OCI-LY7 (cell line): ENCODE results near the gene CNR2. TPM values are rescaled to one million over a fixed set of nuclear protein-coding genes. Genes with fewer than 3 reads are reported as not detected.
"Not testable (repeated sequence)": the region's sequence is repeated elsewhere in the genome, so short reads cannot be mapped to it uniquely, and the experiment has no call there.

Experiments used
- BruUV-seq: library from RNA; stranded (reverse); fragments of 400-500 nt; replicated peaks from 2 replicates; lab custom pipeline; 2021; lab: Mats Ljungman, UMichigan
- CTCF ChIA-PET: fragments of 300-600 bp; sonication (Branson Sonifier 250); formaldehyde crosslinking; loops from one replicate; lab custom pipeline; 2022; ENCODE audit warnings: antibody characterized with exemption; ENCODE audit not compliant: unreplicated experiment; lab: Charles Lee
- POLR2A ChIA-PET: fragments of 300-600 bp; sonication (Branson Sonifier 250); formaldehyde crosslinking; loops from one replicate; lab custom pipeline; 2022; ENCODE audit warnings: antibody characterized with exemption; lab: Charles Lee
- DNase-seq: peaks from one replicate; pipeline ENCODE4 v3.0.0-alpha.2; 2015; ENCODE audit warnings: low spot score
- H2AFZ ChIP-seq: fragments of 200-600 bp; sonication (generic), shearing (Covaris generic); 2 replicates; pipeline ENCODE4 v1.6.1; 2014; ENCODE audit warnings: mild to moderate bottlenecking, antibody characterized with exemption, low read length, moderate library complexity
- H3K27ac ChIP-seq: fragments of 200-600 bp; sonication (generic); 2 replicates; pipeline ENCODE4 v1.5.1; 2014; ENCODE audit warnings: mixed run types, low read depth, mild to moderate bottlenecking, moderate library complexity, low read length, inconsistent platforms; ENCODE audit not compliant: poor library complexity, severe bottlenecking
- H3K36me3 ChIP-seq: fragments of 200-600 bp; sonication (generic); 2 replicates; pipeline ENCODE4 v1.6.1; 2014; ENCODE audit warnings: mild to moderate bottlenecking, antibody characterized with exemption, low read length, moderate library complexity, mixed read lengths; ENCODE audit not compliant: insufficient read depth
- H3K4me1 ChIP-seq: fragments of 200-600 bp; sonication (generic); 2 replicates; pipeline ENCODE4 v1.5.1; 2014; ENCODE audit warnings: mild to moderate bottlenecking, low read length; ENCODE audit not compliant: insufficient read depth, poor library complexity, severe bottlenecking
- H3K4me2 ChIP-seq: fragments of 200-600 bp; sonication (generic); 2 replicates; pipeline ENCODE4 v1.6.1; 2014; ENCODE audit warnings: mild to moderate bottlenecking, low read length
- H3K4me3 ChIP-seq: fragments of 200-600 bp; sonication (generic); 2 replicates; pipeline ENCODE4 v1.5.1; 2014; ENCODE audit warnings: mild to moderate bottlenecking, low read depth, low read length; ENCODE audit not compliant: poor library complexity, severe bottlenecking
- H3K79me2 ChIP-seq: fragments of 200-600 bp; sonication (generic); 2 replicates; pipeline ENCODE4 v1.6.1; 2016; ENCODE audit warnings: low read depth, mild to moderate bottlenecking, low read length, moderate library complexity, mixed read lengths; ENCODE audit not compliant: insufficient read depth
- H3K9me2 ChIP-seq: fragments of 200-600 bp; sonication (generic); 2 replicates; pipeline ENCODE4 v1.6.1; 2016; ENCODE audit warnings: mild to moderate bottlenecking, low read length, mixed read lengths; ENCODE audit not compliant: insufficient read depth
- H3K9me3 ChIP-seq: fragments of 200-600 bp; sonication (generic); 2 replicates; pipeline ENCODE4 v1.6.1; 2014; ENCODE audit warnings: mild to moderate bottlenecking, mixed run types, low read length, mixed read lengths
- H4K20me1 ChIP-seq: fragments of 200-600 bp; sonication (generic); 2 replicates; pipeline ENCODE4 v1.6.1; 2014; ENCODE audit warnings: mild to moderate bottlenecking, antibody characterized with exemption, low read length, moderate library complexity, mixed read lengths; ENCODE audit not compliant: insufficient read depth
- EZH2phosphoT487 ChIP-seq: fragments of 200-600 bp; sonication (generic); IDR thresholded peaks from 2 replicates; pipeline ENCODE4 v1.6.1; 2018; ENCODE audit warnings: low read depth, borderline replicate concordance, mild to moderate bottlenecking, mixed run types, antibody characterized with exemption, low read length, moderate library complexity, mixed read lengths
- intact Hi-C: fragments of 100-400 bp; cut with micrococcal nuclease; formaldehyde crosslinking; loops from one replicate; pipeline ENCODE4 v1.10.0; 2022; ENCODE audit not compliant: unreplicated experiment
- total RNA-seq, 2 experiments: library from RNA; depleted of rRNA in 1 of 2; stranded (reverse); fragments of >200 nt in 1 of 2; shearing (Covaris generic) in 1 of 2; gene quantifications; 2 replicates each; pipeline ENCODE4 v1.2.3, GENCODE V29; 2014 to 2022
- TF ChIP-seq, protein P1 (sequence below): fragments of 200-600 bp; sonication (generic); conservative IDR thresholded peaks from 2 replicates; pipeline ENCODE4 v1.5.1; 2014; ENCODE audit warnings: mild to moderate bottlenecking, antibody characterized with exemption, low read length, moderate library complexity, mixed read lengths

CNR2 gene
- total RNA-seq, 2 experiments from 2014 or later: 14.1 to 17.0 TPM

DNA sequence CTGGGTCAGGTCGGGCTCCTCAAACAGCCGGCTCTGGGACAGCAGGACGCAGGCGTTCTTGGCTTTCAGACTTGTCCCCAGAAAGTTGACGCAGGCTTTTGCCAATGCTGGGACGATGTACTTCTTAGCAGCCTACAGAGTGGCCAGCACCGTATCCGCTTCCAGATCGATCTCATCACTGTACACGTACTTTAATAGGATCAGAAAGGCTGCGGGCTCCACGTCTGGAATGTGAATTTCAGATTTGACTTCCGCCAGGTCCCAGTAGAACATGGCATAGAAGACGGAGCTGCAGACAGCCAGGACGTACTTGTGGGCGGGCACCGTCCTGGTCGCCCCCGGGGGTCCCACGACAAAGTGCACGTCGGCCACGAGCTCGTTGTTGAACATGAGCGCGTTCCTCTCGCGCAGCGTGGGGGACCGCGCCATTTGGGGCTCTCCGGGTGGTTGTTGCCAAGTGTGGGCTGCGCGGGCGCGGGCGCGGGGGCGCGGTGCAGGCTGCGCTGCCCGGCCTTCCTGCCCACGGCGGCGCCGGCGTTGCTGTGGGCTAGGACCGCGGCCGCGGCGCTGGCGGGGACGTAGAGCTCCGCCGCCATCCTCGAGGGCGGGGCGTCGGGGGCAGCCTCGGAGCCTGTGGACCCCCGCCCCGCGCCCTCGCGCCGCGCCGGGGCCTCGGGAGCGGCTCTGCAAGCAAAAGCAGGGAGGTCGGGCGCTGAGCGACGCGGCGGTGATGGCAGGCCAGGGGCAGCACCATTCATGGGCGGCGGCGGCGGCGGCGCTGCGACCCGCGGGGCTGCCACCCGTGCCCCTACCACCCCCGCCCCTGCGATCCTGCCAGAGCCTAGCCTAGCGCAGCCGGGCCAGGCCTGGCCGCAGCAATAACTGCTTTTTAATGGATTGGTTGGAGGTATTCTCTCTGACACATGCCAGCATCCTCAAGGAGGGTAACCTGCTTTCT lies 10.6 kb downstream of the CNR2 start:
- no peak for DNase-seq
- H3K4me1 ChIP-seq: peaks cover 49% of the 10 kb centered on the region
- TF ChIP-seq, protein P1, sequence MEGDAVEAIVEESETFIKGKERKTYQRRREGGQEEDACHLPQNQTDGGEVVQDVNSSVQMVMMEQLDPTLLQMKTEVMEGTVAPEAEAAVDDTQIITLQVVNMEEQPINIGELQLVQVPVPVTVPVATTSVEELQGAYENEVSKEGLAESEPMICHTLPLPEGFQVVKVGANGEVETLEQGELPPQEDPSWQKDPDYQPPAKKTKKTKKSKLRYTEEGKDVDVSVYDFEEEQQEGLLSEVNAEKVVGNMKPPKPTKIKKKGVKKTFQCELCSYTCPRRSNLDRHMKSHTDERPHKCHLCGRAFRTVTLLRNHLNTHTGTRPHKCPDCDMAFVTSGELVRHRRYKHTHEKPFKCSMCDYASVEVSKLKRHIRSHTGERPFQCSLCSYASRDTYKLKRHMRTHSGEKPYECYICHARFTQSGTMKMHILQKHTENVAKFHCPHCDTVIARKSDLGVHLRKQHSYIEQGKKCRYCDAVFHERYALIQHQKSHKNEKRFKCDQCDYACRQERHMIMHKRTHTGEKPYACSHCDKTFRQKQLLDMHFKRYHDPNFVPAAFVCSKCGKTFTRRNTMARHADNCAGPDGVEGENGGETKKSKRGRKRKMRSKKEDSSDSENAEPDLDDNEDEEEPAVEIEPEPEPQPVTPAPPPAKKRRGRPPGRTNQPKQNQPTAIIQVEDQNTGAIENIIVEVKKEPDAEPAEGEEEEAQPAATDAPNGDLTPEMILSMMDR: no peak
- H2AFZ ChIP-seq: no peak overlapping the region
- BruUV-seq: no TSS peak
- no peak overlapping the region for H3K27ac ChIP-seq
- no peaks in the 10 kb centered on the region for H4K20me1 ChIP-seq
- no peaks in the 10 kb centered on the region for H3K9me2 ChIP-seq
- H3K79me2 ChIP-seq: peaks cover 62% of the 10 kb centered on the region
- intact Hi-C loops: loop anchor here (1.0 to 10.0 kb wide), 2 partner anchors 29 to 538 kb away; partner anchors contain the start of gene ZNF436
- no peaks in the 10 kb centered on the region for H3K9me3 ChIP-seq
- H3K4me2 ChIP-seq: no peak overlapping the region
- ChIA-PET CTCF (no interaction called here), POLR2A (interaction anchor here (1.2 kb wide), 1 partner anchor 14 kb away, joined by 3 read pairs; no protein-coding TSS in a partner anchor)
- H3K4me3 ChIP-seq: no peak overlapping the region
- H3K36me3 ChIP-seq: peaks cover 43% of the 10 kb centered on the region

DNA sequence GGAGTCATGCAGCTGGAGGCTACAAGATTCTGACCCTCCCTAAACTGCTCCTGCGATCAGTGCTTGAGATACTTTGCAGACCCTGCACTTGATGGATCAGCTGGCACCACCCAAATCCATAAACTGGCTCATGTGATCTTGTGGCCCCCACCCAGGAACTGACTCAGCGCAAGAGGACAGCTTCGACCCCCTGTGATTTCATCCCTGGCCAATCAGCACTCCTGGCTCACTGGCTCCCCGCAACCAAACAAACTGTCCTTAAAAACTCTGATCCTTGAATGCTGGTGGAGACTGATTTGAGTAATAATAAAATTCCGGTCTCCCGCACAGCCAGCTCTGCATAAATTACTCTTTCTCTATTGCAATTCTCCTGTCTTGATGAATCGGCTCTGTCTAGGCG lies 13.1 kb downstream of the CNR2 start:
- BruUV-seq, H4K20me1 ChIP-seq, H3K4me3 ChIP-seq, H3K27ac ChIP-seq, CTCF ChIA-PET, DNase-seq, H3K4me2 ChIP-seq, H3K9me2 ChIP-seq, H3K9me3 ChIP-seq, H2AFZ ChIP-seq: not testable (repeated sequence)
- Histone ChIP-seq H3K36me3 (peaks cover 57% of the 10 kb centered on the region), H3K4me1 (peaks cover 39% of the 10 kb centered on the region), H3K79me2 (peaks cover 44% of the 10 kb centered on the region; the same call in 1 of the 2 replicates)
- intact Hi-C loops: loop anchor here (10.0 kb wide), 1 partner anchor 535 kb away; the partner anchor contains the start of gene ZNF436
- POLR2A ChIA-PET: interaction anchor here (0.6 kb wide), 1 partner anchor 322 kb away, joined by 3 read pairs; no protein-coding TSS in a partner anchor

DNA sequence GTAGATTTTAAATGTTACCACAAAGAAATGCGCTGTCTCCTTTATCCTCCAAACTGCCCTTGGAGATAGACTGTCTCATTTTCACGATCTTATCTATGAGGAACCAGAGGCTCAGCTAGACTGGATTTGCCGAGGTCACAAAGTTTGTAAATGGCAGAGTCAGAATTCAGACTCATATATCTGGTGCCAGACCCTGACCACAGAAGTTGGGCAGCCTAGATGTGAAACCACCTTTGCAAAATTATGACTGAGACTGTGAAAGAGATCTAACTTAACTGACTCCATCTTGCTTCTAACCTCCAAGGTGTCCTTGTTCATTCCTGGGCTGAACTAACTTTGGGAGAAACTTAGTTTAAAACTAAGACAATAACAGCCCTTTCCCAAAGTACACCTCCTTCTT lies 14.1 kb downstream of the CNR2 start:
- H3K27ac ChIP-seq: peak overlapping the region; percentile 7
- no peaks in the 10 kb centered on the region for H4K20me1 ChIP-seq
- TSS peak; percentile 20 for BruUV-seq
- H3K9me2 ChIP-seq: no peaks in the 10 kb centered on the region
- intact Hi-C loops: no loop called here
- peaks cover 30% of the 10 kb centered on the region for H3K4me1 ChIP-seq
- H3K4me3 ChIP-seq: no peak overlapping the region
- DNase-seq: no peak
- no peak overlapping the region for H2AFZ ChIP-seq
- ChIA-PET CTCF (no interaction called here), POLR2A (no interaction called here)
- peaks cover 35% of the 10 kb centered on the region; the same call in 1 of the 2 replicates for H3K79me2 ChIP-seq
- no peaks in the 10 kb centered on the region for H3K9me3 ChIP-seq
- H3K36me3 ChIP-seq: peaks cover 49% of the 10 kb centered on the region
- TF ChIP-seq, protein P1: no peak
- no peak for TF ChIP-seq EZH2phosphoT487
- H3K4me2 ChIP-seq: peak overlapping the region; percentile 13; the same call in 1 of the 2 replicates
